ENCODE results near the gene CLCF1. TPM values are rescaled to one million over a fixed set of nuclear protein-coding genes. Genes with fewer than 3 reads are reported as not detected.

CLCF1 gene
- 7.5 and 9.3 TPM in 2 replicates for total RNA-seq (2014; rRNA removed; shearing (Covaris generic))
- polyA plus RNA-seq (2015; cell fraction: cytosol; rRNA removed) = 11.7 and 14.8 TPM in 2 replicates
- polyA plus RNA-seq (2015; cell fraction: nucleus; rRNA removed) = 16.7 and 20.7 TPM in 2 replicates

DNA sequence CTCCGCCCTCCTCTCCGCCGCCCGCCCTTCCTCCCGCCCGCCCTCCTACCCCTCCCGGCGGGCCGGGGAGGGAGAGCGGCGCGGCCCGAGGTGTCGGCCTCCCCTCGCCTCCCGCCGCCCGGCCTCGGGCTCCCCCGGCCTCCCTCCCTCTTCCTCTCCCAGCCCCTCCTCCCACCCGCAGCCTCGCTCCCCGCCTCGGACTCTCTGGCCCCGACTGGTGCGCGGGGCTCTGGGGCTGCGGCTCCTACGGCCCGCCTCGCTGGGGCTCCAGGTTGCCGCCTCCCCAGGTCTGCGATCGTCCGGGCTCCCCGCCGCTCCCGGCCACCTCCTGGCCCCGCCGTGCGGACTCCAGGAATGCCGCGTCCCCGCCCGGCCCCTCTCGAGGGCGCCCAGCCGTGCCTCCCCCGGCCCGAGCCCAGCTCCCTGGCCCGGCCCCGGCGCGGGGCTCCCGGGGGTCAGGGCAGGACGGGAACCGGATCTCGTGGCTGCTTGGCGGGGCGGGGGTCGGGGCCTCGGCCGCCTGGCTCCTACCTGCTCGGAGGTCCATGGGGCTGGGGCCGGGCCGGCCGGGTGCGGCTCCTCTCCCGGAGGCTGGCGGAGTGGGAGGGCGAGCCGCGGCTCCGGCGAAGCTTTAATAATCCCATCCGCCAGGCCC is at the start of gene CLCF1:
CLCF1 (minus strand) TSS at position 606 of the 655 bp plus-strand sequence; CDS start at position 547, 59 bp downstream.
- DNase-seq (ENCODE audit: low read depth) = no peak

DNA sequence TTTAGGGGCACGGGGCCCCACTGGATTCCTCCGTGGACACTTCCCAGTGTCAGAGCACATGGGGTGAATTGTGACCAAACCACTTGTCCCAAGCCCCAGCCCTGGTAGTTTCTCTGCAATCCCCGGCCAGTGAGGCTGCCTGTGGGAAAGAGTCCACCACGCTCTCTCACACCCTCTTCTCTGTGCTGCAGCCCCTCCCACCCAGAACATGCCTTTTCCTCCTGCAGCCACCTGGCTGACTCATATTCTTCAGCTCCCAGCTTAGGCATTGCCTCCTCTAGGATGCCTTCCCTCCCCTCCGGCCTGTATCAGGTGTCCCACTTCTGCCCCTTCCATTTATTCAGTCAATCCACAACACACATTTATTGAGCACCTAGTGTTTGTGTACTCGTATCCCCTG is 49.5 kb upstream of the CLCF1 start:
- DNase-seq (ENCODE audit: low read depth) = peak; percentile 39

DNA sequence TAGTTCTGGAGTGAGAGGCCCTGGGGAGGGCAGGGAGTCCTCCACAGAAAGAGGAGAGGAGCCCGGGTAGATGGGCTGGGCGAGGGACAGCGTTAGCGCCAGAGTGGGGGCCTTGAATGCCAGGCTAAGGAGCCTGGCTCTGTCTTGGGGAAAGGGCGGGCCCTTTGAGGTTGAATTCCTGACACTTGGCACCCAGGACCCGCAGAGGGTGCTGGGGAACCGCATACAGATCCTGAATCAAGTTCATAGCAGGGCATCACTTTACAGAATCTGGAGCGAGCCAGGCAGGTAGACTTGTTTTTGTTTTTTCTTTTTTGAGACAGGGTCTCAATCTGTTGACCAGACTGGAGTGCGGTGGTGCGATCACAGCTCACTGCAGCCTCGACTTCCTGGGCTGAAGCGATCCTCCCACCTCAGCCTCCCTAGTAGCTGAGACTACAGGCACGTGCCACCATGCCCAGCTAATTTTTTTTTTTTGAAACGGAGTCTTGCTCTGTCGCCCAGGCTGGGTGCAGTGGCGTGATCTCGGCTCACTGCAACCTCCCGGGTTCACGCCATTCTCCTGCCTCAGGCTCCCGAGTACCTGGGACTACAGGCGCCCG is 48.1 kb upstream of the CLCF1 start:
- no peak for DNase-seq (ENCODE audit: low read depth)

DNA sequence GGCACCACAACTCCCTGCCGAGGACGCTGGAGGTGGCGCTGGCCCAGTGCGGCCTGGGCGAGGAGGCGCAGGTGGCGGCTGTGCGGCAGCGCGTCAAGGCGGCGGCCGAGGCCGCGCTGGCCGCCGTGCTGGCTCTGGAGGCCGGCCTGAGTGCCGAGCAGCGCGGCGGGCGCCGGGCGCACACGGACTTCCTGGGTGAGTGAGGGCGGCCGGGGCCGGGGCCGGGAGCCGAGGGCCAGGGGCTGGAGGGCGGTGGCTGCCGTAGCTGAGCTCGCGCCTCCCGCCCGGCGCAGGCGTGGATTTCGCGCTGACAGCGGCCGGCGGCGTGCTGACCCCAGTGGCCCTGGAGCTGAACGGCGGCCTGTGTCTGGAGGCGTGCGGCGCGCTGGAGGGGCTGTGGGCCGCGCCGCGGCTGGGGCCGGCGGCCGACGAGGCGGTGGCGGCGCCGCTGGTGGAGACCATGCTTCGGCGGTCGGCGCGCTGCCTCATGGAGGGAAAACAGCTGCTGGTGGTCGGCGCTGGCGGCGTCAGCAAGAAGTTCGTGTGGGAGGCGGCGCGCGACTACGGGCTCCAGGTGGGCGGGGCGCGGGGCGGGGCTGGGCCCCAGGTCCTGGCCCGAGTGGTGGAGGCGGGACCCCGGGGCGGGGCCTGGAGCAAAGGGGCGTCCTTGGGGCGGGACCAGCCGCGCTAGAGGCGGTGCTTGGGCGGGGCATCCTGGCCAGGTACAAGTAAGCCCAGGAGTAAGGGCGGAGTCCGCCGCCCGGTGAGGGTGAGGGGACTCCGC is 47.4 kb upstream of the CLCF1 start:
- DNase-seq (ENCODE audit: low read depth) = peak; percentile 76

DNA sequence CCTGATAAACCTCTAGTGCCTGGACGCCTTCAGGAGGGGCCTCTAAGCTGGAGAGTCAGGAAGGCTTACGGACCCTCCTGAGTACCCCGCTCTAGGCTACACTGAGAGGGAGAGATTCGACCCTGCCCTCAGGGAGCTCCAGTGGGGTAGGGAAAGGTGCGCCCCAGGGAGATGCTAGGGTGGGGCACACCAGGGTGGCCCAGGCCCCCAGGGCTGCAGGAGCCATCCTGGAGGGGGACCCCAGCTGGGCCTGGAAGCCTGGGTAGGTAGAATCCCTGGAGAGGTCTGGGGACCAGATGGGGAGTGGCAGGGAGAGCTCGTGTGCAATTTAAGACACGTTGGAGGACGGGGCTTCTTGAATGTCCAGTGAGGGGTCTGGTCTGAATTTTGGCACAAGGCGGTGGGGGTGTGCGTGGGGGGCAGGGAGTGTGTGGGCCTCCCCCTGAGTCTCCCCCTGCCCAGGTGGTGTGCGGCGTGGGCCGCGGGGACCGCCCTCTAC is 46.8 kb upstream of the CLCF1 start:
- no peak for DNase-seq (ENCODE audit: low read depth)

DNA sequence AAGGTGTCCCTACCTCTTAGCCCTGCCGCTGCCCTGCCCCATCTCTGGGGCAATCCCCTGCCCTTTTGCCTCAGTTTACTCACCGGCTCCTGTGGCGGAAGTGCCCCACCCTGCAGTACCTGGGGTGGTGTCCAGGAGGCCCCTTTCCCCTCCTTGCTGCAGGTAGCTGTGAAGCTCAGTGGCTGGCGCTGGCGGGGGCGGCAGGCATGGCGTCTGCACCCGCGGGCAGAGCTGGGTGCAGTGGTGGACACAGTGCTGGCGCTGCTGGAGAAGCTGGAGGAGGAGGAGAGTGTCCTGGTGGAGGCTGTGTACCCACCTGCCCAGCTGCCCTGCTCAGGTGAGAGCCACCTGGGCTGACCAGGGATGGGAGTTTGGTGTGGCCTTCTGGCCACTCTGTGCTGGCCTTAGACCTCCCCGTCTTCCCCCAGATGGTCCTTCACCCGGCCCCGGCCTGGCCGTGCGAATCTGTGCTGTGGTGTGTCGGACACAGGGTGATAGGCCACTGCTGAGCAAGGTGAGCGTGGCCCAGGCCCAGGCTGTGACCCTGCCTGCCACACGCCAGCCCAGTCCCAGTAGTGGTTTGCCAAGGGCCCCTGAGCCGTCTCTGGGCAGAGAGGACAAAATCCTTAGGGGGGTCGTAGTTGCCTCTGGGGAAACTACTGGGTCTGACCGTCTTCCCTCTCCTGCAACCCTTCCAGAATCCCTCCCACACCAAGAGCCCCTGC is 46.1 kb upstream of the CLCF1 start:
- DNase-seq (ENCODE audit: low read depth) = no peak

DNA sequence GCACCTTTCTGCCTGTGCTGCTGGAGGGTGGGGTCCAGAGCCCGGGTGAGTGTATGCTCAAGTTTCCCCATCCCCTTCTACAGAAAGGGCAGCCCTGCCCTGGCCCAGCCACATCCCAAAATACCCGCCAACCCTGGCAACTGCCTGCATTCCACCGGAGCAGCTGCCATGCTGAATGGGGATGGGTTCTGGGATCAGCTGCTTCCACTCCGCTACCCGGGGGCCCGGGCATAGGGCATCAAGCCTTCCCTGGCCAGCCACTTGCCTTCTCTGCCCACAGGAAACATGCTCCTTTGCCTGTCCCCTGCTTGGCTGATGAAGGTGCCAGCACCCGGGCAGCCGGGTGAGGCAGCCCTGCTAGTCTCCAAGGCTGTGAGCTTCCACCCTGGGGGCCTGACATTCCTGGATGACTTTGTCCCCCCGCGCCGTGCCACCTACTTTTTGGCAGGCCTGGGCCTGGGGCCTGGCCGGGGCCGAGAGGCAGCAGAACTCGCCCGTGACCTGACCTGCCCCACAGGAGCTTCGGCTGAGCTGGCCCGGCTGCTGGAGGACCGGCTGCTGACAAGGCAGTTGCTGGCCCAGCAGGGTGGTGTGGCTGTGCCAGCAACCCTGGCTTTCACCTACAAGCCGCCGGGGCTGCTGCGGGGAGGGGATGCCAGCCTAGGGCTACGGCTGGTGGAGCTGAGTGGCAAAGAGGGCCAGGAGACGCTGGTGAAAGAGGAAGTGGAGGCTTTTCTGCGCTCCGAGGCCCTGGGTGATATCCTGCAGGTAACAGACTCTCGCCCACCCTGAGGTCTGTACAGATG is 45.3 kb upstream of the CLCF1 start:
- no peak for DNase-seq (ENCODE audit: low read depth)

DNA sequence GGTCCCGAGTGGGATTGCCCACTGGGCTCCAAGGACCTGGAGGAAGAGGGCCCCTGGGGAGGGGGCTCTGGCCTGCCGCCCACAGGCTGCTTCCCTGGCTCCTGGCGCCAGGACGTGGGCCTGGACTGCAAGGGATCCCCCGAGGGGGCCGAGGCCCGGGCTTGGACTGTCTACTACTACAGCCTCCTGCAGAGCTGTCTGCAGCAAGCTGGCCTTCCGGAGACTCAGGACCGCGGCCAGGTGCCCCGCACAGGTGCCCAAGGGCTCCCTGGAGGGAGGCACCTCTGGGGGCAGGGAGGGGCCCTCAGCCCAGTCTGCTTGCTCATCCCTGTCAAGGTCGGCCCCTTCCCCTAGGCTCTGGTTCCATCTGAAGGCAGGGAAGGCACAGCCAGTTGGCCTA is 44.0 kb upstream of the CLCF1 start:
- no peak for DNase-seq (ENCODE audit: low read depth)

DNA sequence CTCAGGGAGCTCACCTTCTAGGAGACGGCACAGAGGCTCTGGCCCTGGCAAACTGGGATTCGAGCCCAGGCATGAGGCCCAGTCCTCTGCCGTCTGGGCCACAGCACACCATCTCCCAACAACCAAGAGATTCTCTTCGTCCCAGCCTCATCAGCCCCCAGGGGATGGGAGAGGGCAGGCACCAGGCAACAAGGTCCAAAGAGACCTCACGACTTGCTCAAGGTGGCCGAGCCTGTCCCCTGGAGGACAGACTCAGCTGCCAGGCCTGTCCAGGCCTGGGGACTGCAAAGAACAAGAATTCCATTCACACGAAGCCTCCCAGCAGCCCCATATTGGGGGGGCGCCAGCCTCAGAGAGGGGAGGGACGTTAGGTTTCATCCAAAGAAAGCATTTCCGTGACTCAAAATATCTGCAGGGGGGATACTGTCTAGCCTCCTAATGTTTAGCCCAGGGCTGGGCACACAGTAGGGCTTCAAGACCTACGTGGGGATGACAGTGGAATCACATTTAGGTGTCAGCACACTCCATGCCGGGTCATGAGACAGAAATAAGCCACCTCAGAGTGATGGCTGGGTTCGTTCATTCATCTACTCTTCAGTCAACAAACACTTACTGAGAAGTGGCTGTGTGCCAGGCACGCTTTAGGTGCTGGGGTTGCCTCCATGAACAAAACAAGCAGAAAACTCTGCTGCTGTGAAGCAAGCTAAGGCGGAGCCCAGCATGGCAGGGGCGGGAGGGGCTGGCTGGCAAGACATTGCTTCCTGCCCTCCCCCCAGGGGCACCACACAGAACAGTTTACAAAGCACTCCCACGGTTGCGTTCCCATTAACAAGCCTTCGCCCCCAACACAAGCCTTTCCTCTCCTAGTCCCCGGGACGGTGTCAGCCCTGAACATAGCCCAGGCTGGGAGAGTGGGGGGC is 43.3 kb upstream of the CLCF1 start:
- no peak for DNase-seq (ENCODE audit: low read depth)

DNA sequence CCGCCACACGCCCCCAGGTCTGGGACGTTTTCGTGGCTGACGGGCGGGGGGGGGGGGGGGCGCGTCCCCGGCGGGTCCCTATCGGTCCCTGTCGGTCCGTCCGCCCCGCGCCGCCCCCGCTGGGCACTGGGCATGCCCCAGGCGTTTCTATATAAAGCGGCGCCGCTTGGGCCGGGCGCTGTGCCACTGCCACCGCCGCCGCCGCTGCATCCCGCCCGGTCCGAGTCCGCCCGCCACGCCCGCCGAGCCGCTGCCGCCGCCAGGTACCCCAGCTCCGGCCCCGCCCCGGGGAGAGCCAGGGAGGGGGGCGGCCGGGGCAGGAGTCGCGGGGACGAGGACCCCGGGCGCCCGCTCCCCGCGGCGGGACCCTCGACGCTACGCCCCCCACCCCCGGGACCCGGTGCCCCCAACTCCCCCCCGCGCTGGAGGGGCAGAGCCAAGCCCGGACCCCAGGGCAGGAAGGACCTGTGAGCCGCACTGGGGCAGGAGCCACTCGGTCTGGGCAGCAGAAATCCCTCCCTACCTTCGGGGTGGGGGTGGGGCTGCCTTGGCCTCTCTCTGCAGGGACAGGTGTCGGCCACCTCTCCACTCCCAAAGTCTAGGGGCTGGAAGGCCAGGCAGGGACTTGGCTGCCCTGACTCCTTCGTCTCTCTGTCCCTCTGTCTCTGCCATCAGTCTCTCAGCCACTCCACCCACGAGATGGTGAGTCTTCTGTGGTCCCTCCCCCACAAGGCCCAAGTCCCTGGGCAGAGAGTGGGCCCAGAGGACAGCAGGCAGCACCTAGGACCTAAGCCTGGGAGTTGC is 42.3 kb upstream of the CLCF1 start, which contains the start of gene CARNS1:
CARNS1 (plus strand) TSS at position 178 of the 804 bp plus-strand sequence; CDS start at position 700, 522 bp downstream.
- DNase-seq (ENCODE audit: low read depth) = no peak

DNA sequence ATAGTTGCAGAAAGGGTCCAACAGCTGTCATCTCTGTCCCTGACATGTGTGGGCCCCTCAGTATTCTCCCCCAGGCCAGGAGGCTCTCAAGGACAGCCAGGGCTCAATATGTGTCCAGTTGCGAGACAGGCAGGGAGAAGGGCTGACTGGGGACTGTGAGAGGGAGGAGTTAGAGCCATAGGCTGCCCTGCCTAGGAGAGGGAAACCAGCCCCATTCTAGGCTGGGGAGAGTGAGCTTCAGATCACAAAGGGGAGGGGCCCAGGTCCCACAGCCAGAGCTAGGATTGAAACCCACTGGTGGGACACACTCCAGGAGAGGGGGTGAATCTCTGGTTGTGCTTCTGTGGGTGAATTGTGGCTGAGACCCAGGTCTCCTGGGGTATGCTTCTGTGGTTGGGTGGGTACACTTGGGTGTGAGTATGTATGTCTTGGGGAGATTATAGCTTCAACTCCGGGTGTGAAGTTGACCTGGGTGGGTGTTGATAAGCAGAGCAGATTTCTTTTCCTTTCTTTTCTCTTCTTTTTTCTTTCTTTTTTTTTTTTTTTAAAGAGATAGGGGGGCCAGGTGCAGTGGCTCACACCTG is 40.0 kb upstream of the CLCF1 start:
- DNase-seq (ENCODE audit: low read depth) = no peak

DNA sequence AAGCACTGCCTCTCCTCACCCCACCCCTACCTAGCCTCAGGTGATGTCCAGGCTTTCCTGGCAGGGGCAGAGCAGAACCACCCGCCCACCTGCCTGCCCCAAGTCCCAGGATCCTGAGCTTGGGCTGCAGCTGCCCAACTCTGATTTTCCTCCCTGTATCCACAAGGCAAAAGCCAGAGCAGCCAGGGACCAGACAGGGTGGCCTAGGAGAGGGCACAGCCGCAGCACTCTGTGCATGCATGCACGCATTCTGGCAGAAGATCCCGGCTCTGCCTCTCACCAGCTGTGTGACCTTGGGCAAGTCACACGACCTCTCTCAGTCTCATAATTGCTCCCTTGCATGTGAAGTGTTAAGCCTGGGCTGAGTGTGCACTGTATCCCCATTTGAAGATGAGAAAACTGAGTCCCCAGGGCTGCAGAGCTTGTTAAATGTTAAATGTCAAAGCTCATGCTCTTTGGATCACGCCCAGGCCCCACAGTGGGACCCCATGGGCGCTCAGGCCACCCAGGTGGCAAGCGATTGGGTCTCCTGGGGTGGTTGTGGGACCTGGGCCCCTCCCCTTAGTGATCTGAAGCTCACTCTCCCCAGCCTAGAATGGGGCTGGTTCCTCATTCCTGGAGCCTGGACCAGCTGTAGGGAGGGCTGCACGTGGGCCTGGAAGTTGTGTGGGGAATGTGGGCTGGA is 39.2 kb upstream of the CLCF1 start:
- DNase-seq (ENCODE audit: low read depth) = no peak

DNA sequence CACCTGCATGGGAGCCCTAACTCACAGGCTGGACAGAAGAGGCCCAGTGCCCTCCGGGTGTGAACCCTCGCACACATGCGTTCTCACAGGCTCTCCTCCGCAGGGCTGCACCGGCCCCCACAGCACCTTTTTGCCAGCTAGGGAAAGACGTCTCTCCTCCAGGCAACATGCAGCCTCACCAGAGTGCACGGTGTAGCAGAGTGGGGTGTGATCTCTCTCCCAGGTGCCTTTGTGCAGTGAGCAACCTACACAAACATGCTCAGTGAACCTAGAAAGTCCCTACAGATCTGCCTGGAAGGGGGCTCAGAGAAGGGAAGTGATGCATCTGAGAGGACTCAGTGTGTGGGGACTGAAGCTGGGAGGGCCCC is 38.4 kb upstream of the CLCF1 start:
- DNase-seq (ENCODE audit: low read depth) = no peak

DNA sequence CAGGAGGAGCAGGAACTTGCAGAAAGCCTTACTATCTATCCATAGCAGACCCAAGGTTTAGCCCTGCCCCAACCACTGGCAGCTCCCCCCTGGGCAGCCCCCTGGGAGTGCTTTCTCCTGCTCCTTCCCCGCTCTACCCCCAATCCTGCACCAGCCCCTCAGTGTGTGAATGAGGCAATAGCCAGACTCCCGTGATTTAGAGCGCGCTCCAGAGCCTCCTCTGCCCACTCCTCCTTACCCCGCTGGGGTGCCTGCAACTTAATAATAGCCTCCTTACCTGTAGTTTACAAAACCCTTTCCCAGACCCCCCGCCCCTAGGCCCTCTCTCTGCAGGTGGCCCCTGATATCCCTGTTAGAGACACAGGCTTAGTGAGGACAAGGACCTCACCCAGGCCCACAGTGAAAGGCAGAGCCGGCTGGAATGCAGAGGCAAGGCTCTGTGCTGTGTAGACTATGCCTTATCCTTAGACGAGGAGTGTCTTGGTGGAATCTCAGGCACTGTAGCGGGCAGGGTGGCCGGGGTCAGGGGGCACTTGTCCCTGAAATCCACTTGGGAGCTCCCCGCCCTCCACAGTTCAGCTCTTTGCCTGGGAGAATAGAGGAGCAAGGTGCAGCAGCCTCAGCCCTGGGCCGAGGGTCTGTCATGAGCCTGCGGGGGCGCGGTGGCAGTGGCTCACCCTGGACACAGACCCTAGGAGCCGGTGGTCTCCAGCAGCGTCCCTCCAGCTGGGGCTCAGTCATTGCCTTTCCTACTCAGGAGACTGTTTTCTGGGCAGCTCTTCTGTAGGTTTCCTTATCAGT is 37.8 kb upstream of the CLCF1 start:
- no peak for DNase-seq (ENCODE audit: low read depth)

DNA sequence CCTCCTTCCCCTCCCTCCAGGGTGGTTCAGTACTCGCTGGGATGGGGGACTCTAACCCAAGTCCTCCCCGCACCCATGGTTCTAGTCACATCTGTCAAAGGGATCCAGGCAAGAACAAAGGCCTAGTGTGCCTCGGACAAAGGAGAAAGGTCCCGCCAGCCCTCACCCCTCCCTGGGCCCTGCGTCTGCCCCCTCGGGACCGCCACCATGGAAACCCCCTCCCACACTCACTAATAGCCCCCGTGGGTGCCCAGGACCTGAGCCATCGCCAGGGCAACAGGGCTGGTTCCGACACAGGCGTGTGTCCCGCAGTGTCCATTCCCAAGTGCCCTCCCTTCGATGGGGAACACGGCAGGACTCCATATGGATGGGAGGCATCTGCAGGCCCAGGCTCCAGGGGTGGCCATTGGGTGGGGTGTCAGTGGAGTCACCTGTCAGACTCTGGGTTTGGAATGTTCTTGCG is 37.0 kb upstream of the CLCF1 start:
- no peak for DNase-seq (ENCODE audit: low read depth)

DNA sequence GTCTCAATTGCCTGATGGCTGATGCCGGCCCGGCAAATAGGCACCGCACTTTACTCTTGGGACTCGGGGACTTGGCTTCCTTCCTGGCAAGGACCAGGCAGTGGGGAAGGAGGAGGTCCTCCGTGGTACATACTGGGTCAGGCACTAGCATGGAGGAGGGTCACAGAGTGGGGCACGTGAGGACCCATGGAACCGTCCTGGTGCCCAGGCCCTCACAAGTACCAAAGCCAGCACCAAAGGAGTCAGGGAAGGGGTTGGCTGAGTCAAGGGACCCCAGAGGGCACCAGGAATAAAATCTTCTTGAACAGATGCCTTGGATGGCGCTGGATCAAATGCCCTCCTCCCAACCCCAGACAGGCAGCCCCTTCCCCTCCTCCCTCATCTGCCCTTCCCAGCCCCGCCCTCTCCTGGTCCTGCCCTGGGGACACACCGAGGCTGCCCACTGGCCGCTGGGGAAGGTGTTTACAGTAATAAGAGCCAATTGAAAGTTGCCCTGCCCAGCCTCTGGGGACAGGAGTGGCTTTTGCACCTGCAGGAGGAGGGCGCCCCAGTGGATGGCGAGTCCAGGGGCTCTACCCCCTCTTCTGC is 36.5 kb upstream of the CLCF1 start:
- DNase-seq (ENCODE audit: low read depth) = no peak
